H9 (cell line): Measurements from ENCODE around the gene HORMAD2. TPM values are rescaled to one million over a fixed set of nuclear protein-coding genes. Genes with fewer than 3 reads are reported as not detected.

Source experiments
- DNase-seq: peaks from one replicate; pipeline ENCODE4 v3.0.0-alpha.2; 2017
- H2AFZ ChIP-seq: one replicate; pipeline ENCODE4 v1.6.1; 2013; ENCODE audit warnings: mild to moderate bottlenecking, low read length, control low read depth, moderate library complexity
- H2AK5ac ChIP-seq: 2 replicates; pipeline ENCODE4 v1.6.1; 2013; ENCODE audit warnings: low read length, control low read depth, mixed read lengths; ENCODE audit not compliant: insufficient read length
- H2BK120ac ChIP-seq: one replicate; pipeline ENCODE4 v1.6.1; 2013; ENCODE audit warnings: low read depth, mild to moderate bottlenecking, low read length, control low read depth, inconsistent platforms; ENCODE audit not compliant: poor library complexity, severe bottlenecking
- H2BK12ac ChIP-seq: 2 replicates; pipeline ENCODE4 v1.6.1; 2013; ENCODE audit warnings: low read length, control low read depth, mixed read lengths, low read depth; ENCODE audit not compliant: insufficient read length
- H2BK15ac ChIP-seq: 2 replicates; pipeline ENCODE4 v1.6.1; 2013; ENCODE audit warnings: low read depth, low read length, control low read depth
- H2BK20ac ChIP-seq: one replicate; pipeline ENCODE4 v1.6.1; 2013; ENCODE audit warnings: low read depth, mild to moderate bottlenecking, low read length, control low read depth, inconsistent platforms; ENCODE audit not compliant: poor library complexity, severe bottlenecking
- H2BK5ac ChIP-seq: 2 replicates; pipeline ENCODE4 v1.6.1; 2013; ENCODE audit warnings: low read length, control low read depth, mixed read lengths; ENCODE audit not compliant: insufficient read length
- H3K14ac ChIP-seq: 2 replicates; pipeline ENCODE4 v1.6.1; 2013; ENCODE audit warnings: low read length, control low read depth; ENCODE audit not compliant: insufficient read depth
- H3K18ac ChIP-seq: 2 replicates; pipeline ENCODE4 v1.6.1; 2013; ENCODE audit warnings: low read depth, mild to moderate bottlenecking, mixed read lengths, low read length, control low read depth; ENCODE audit not compliant: insufficient read length
- H3K23ac ChIP-seq: 2 replicates; pipeline ENCODE4 v1.6.1; 2013; ENCODE audit warnings: low read length, control low read depth, mixed read lengths, low read depth; ENCODE audit not compliant: insufficient read length
- H3K23me2 ChIP-seq: 2 replicates; pipeline ENCODE4 v1.6.1; 2013; ENCODE audit warnings: low read depth, mild to moderate bottlenecking, mixed read lengths, low read length, control low read depth; ENCODE audit not compliant: insufficient read length, poor library complexity, severe bottlenecking
- H3K27ac ChIP-seq: 2 replicates; pipeline ENCODE4 v1.5.1; 2013; ENCODE audit warnings: low read length, control low read depth, mixed read lengths, low read depth; ENCODE audit not compliant: insufficient read length
- H3K27me3 ChIP-seq: 2 replicates; pipeline ENCODE4 v1.6.1; 2013; ENCODE audit warnings: low read length, control low read depth, inconsistent platforms; ENCODE audit not compliant: insufficient read depth
- H3K4ac ChIP-seq: 2 replicates; pipeline ENCODE4 v1.6.1; 2013; ENCODE audit warnings: low read depth, mild to moderate bottlenecking, control low read depth, inconsistent platforms, low read length, moderate library complexity
- H3K4me1 ChIP-seq: 2 replicates; pipeline ENCODE4 v1.6.1; 2013; ENCODE audit warnings: low read length, control low read depth, inconsistent platforms; ENCODE audit not compliant: insufficient read depth
- H3K4me2 ChIP-seq: 2 replicates; pipeline ENCODE4 v1.6.1; 2013; ENCODE audit warnings: low read length, control low read depth, mixed read lengths; ENCODE audit not compliant: insufficient read length, insufficient read depth
- H3K56ac ChIP-seq: 2 replicates; pipeline ENCODE4 v1.6.1; 2013; ENCODE audit warnings: low read depth, mild to moderate bottlenecking, mixed read lengths, low read length, control low read depth; ENCODE audit not compliant: insufficient read length
- H3K79me1 ChIP-seq: 2 replicates; pipeline ENCODE4 v1.6.1; 2013; ENCODE audit warnings: low read depth, mild to moderate bottlenecking, moderate library complexity, low read length, control low read depth, inconsistent platforms; ENCODE audit not compliant: insufficient read depth, poor library complexity, severe bottlenecking
- H3K79me2 ChIP-seq: 2 replicates; pipeline ENCODE4 v1.6.1; 2013; ENCODE audit warnings: low read length, control low read depth, inconsistent platforms; ENCODE audit not compliant: insufficient read depth
- H3K9ac ChIP-seq: 2 replicates; pipeline ENCODE4 v1.6.1; 2013; ENCODE audit warnings: low read length, control low read depth, mixed read lengths; ENCODE audit not compliant: insufficient read length; ENCODE audit errors: extremely low read depth
- H3K9me3 ChIP-seq: one replicate; pipeline ENCODE4 v1.6.1; 2013; ENCODE audit warnings: low read depth, low read length, inconsistent platforms; ENCODE audit not compliant: control insufficient read depth
- H3T11ph ChIP-seq: one replicate; pipeline ENCODE4 v1.6.1; 2013; ENCODE audit warnings: mild to moderate bottlenecking, low read length, control low read depth, inconsistent platforms
- H4K20me1 ChIP-seq: one replicate; pipeline ENCODE4 v1.6.1; 2013; ENCODE audit not compliant: control insufficient read depth, insufficient read length, insufficient read depth
- H4K5ac ChIP-seq: 2 replicates; pipeline ENCODE4 v1.6.1; 2013; ENCODE audit warnings: low read depth, mild to moderate bottlenecking, mixed read lengths, low read length, control low read depth; ENCODE audit not compliant: insufficient read length
- H4K8ac ChIP-seq: replicated peaks from 2 replicates; pipeline ENCODE4 v1.6.1; 2013; ENCODE audit warnings: low read length, control low read depth, mixed read lengths, low read depth; ENCODE audit not compliant: insufficient read length
- H4K91ac ChIP-seq: 2 replicates; pipeline ENCODE4 v1.6.1; 2013; ENCODE audit warnings: low read depth, mild to moderate bottlenecking, moderate library complexity, mixed read lengths, low read length, control low read depth; ENCODE audit not compliant: insufficient read length
- H3K27ac Mint-ChIP-seq, 3 experiments: 2 replicates in 2 of 3; 3 replicates in 1 of 3; pipeline ENCODE4 v1.8.0; 2020 to 2021; ENCODE audit warnings: mixed read lengths in 3 of 3, mild to moderate bottlenecking in 1 of 3, moderate library complexity in 1 of 3
- H3K27me3 Mint-ChIP-seq: 2 replicates; pipeline ENCODE4 v1.8.0; 2021; ENCODE audit warnings: low read depth, mild to moderate bottlenecking, moderate library complexity, mixed read lengths
- H3K36me3 Mint-ChIP-seq, 3 experiments: 2 replicates in 2 of 3; 3 replicates in 1 of 3; pipeline ENCODE4 v1.8.0; 2020 to 2021; ENCODE audit warnings: low read depth in 3 of 3, mixed read lengths in 3 of 3; ENCODE audit not compliant: insufficient read depth in 1 of 3
- H3K4me1 Mint-ChIP-seq, 2 experiments: 2 replicates each; pipeline ENCODE4 v1.8.0; 2020; ENCODE audit warnings: mixed read lengths in 2 of 2
- H3K4me3 Mint-ChIP-seq, 2 experiments: 2 replicates in 1 of 2; 3 replicates in 1 of 2; pipeline ENCODE4 v1.8.0; 2020 to 2021; ENCODE audit warnings: mild to moderate bottlenecking in 2 of 2, mixed read lengths in 2 of 2, moderate library complexity in 1 of 2
- H3K9me3 Mint-ChIP-seq, 2 experiments: 2 replicates in 1 of 2; 3 replicates in 1 of 2; pipeline ENCODE4 v1.8.0; 2020; ENCODE audit warnings: mild to moderate bottlenecking in 2 of 2, mixed read lengths in 2 of 2, moderate library complexity in 1 of 2
- CTCF ChIP-seq: fragments of 200-600 bp; sonication (generic); conservative IDR thresholded peaks from 3 replicates; pipeline ENCODE4 v1.8.0; 2021; ENCODE audit warnings: antibody characterized with exemption, mild to moderate bottlenecking
- WGBS: extraction: QIAGEN DNeasy Blood & Tissue Kit; methylation state at CpG from one replicate; pipeline ENCODE4 v1.1.7; 2013; ENCODE audit warnings: missing lambda C conversion rate, low lambda C conversion rate, mixed read lengths; ENCODE audit not compliant: insufficient read length; ENCODE audit errors: extremely low coverage; 5-methylcytosine and 5-hydroxymethylcytosine counted together
- total RNA-seq: library from RNA; stranded (reverse); gene quantifications from 2 replicates; pipeline ENCODE4 v1.2.1, GENCODE V29; 2021

The HORMAD2 gene
- total RNA-seq, 1 experiment from 2014 or later: not detected

- no peak overlapping the region for H3K4ac ChIP-seq
- TF ChIP-seq CTCF: no peak
- WGBS: no CpG with 5 or more reads among the region's 11 CpGs
- H2AK5ac ChIP-seq: no peak overlapping the region
- H3K9ac ChIP-seq: no peak overlapping the region
- no peaks in the 10 kb centered on the region for H4K20me1 ChIP-seq
- no peak overlapping the region for H3K4me2 ChIP-seq
- no peaks in the 10 kb centered on the region for H3K9me3 ChIP-seq
- no peaks in the 10 kb centered on the region for H3K79me1 ChIP-seq
- no peak for DNase-seq
- no peak overlapping the region for H3K27ac ChIP-seq
- H2BK12ac ChIP-seq: no peak overlapping the region
- H4K91ac ChIP-seq: no peak overlapping the region
- no peak overlapping the region for H2BK20ac ChIP-seq
- no peak overlapping the region for H4K5ac ChIP-seq
- H3K4me1 Mint-ChIP-seq: peaks cover 12 to 15% of the 10 kb centered on the region in 2 experiments
- no peak overlapping the region for H3K56ac ChIP-seq
- no peak overlapping the region for H4K8ac ChIP-seq
- no peak overlapping the region for H3T11ph ChIP-seq
- peaks cover 2% of the 10 kb centered on the region; the same call in 1 of the 2 replicates for H3K4me1 ChIP-seq
- no peak overlapping the region for H2AFZ ChIP-seq
- H3K9me3 Mint-ChIP-seq: no peaks in the 10 kb centered on the region
- no peak overlapping the region for H3K18ac ChIP-seq
- no peaks in the 10 kb centered on the region for H3K79me2 ChIP-seq
- no peak overlapping the region for H3K27ac Mint-ChIP-seq
- H2BK5ac ChIP-seq: no peak overlapping the region
- no peak overlapping the region for H3K23ac ChIP-seq
- no peaks in the 10 kb centered on the region for H3K36me3 Mint-ChIP-seq
- H2BK120ac ChIP-seq: no peak overlapping the region
- H3K27me3 Mint-ChIP-seq: peaks cover 3% of the 10 kb centered on the region; the same call in 1 of the 2 replicates
- H3K23me2 ChIP-seq: no peaks in the 10 kb centered on the region
- H2BK15ac ChIP-seq: no peak overlapping the region
- H3K27me3 ChIP-seq: no peaks in the 10 kb centered on the region
- H3K4me3 Mint-ChIP-seq: no peak overlapping the region
- no peak overlapping the region for H3K14ac ChIP-seq
These were observed 146.0 kb downstream of the HORMAD2 start for GRCh38 chr22:30226192-30226832.

Other genes with a start within 250 kb of the HORMAD2 start
- gene ASCC2, start 242.2 kb upstream of the HORMAD2 start, total RNA-seq: 46.5 and 48.2 TPM in 2 replicates
- 18.9 and 19.8 TPM in 2 replicates for gene MTMR3, start 197.3 kb upstream of the HORMAD2 start, total RNA-seq
- gene LIF, start 166.3 kb downstream of the HORMAD2 start, total RNA-seq: 4.3 and 6.1 TPM in 2 replicates
- gene OSM, start 186.4 kb downstream of the HORMAD2 start, total RNA-seq: not detected in 2 replicates
- 8.8 and 11.0 TPM in 2 replicates for gene CASTOR1, start 209.0 kb downstream of the HORMAD2 start, total RNA-seq
- gene TBC1D10A, start 246.5 kb downstream of the HORMAD2 start, total RNA-seq: 8.2 and 8.4 TPM in 2 replicates